Measurements from ENCODE around the gene CEACAM1.
"Not testable (repeated sequence)": the region's sequence is repeated elsewhere in the genome, so short reads cannot be mapped to it uniquely, and the experiment has no call there.

CEACAM1 gene

GRCh38 chr19:42477933-42478332, 50.3 kb downstream of the CEACAM1 start:
- H3K4me3 ChIP-seq (ENCODE audit: low read depth, low read length) = no peak overlapping the region

GRCh38 chr19:42477117-42477516, 51.2 kb downstream of the CEACAM1 start:
- no peak overlapping the region for H3K4me3 ChIP-seq (ENCODE audit: low read depth, low read length)

- no peak overlapping the region for H3K4me3 ChIP-seq (ENCODE audit: low read depth, low read length)
These were observed 52.9 kb downstream of the CEACAM1 start for GRCh38 chr19:42475366-42475765.

GRCh38 chr19:42474743-42475142, 53.5 kb downstream of the CEACAM1 start:
- no peak overlapping the region for H3K4me3 ChIP-seq (ENCODE audit: low read depth, low read length)

GRCh38 chr19:42473686-42474085, 54.6 kb downstream of the CEACAM1 start:
- no peak overlapping the region for H3K4me3 ChIP-seq (ENCODE audit: low read depth, low read length)

GRCh38 chr19:42472402-42473147, 55.7 kb downstream of the CEACAM1 start:
- no peak overlapping the region for H3K4me3 ChIP-seq (ENCODE audit: low read depth, low read length)

- H3K4me3 ChIP-seq (ENCODE audit: low read depth, low read length) = no peak overlapping the region
These were observed 56.6 kb downstream of the CEACAM1 start for GRCh38 chr19:42471554-42472249.

- H3K4me3 ChIP-seq (ENCODE audit: low read depth, low read length) = no peak overlapping the region
These were observed 58.7 kb downstream of the CEACAM1 start for GRCh38 chr19:42469311-42470235.

GRCh38 chr19:42468273-42468796, 59.9 kb downstream of the CEACAM1 start:
- H3K4me3 ChIP-seq (ENCODE audit: low read depth, low read length) = no peak overlapping the region

GRCh38 chr19:42467183-42467760, 61.0 kb downstream of the CEACAM1 start:
- no peak overlapping the region for H3K4me3 ChIP-seq (ENCODE audit: low read depth, low read length)

- H3K4me3 ChIP-seq (ENCODE audit: low read depth, low read length) = no peak overlapping the region
These were observed 61.6 kb downstream of the CEACAM1 start for GRCh38 chr19:42466521-42467182.

GRCh38 chr19:42465827-42466280, 62.4 kb downstream of the CEACAM1 start:
- H3K4me3 ChIP-seq (ENCODE audit: low read depth, low read length) = no peak overlapping the region

GRCh38 chr19:42461700-42462324, 66.5 kb downstream of the CEACAM1 start:
- no peak overlapping the region for H3K4me3 ChIP-seq (ENCODE audit: low read depth, low read length)

- H3K4me3 ChIP-seq (ENCODE audit: low read depth, low read length) = not testable (repeated sequence)
These were observed 67.0 kb downstream of the CEACAM1 start for GRCh38 chr19:42461231-42461630.

- no peak overlapping the region for H3K4me3 ChIP-seq (ENCODE audit: low read depth, low read length)
These were observed 68.4 kb downstream of the CEACAM1 start for GRCh38 chr19:42459926-42460325.
